Transverse colon (tissue), 4 donors: ENCODE results near the gene SP110. TPM values are rescaled to one million over a fixed set of nuclear protein-coding genes. Genes with fewer than 3 reads are reported as not detected.

ENCODE experiments used
- DNase-seq: peaks from one replicate; pipeline ENCODE4 v3.0.0-alpha.2; 2019
- H3K27ac ChIP-seq, 4 donors: fragments of 200-600 bp; sonication (generic); 2 replicates each; pipeline ENCODE4 v1.5.1; 2016 to 2018; ENCODE audit warnings: inconsistent platforms in 4 of 4
- H3K27me3 ChIP-seq: fragments of 200-600 bp; sonication (generic); 2 replicates; pipeline ENCODE4 v1.5.1; 2017; ENCODE audit warnings: inconsistent platforms
- H3K36me3 ChIP-seq, 4 donors: fragments of 200-600 bp; sonication (generic); 2 replicates each; pipeline ENCODE4 v1.5.1; 2017 to 2019; ENCODE audit warnings: inconsistent platforms in 4 of 4
- H3K4me1 ChIP-seq, 4 donors: fragments of 200-600 bp; sonication (generic); 2 replicates each; pipeline ENCODE4 v1.5.1; 2017 to 2020; ENCODE audit warnings: inconsistent platforms in 4 of 4
- H3K4me3 ChIP-seq, 4 donors: fragments of 200-600 bp; sonication (generic); 1 replicate in 1 of 4; 2 replicates in 3 of 4; pipeline versions ENCODE4 v1.5.1 to v1.6.1; 2017 to 2019; ENCODE audit warnings: inconsistent platforms in 4 of 4
- H3K9me3 ChIP-seq, 2 donors: fragments of 200-600 bp; sonication (generic); 2 replicates each; pipeline ENCODE4 v1.5.1; 2017 to 2019; ENCODE audit warnings: inconsistent platforms in 2 of 2
- CTCF ChIP-seq, 5 experiments: fragments of 200-600 bp in 3 of 5; fragments of 450-650 bp in 2 of 5; sonication (generic) in 3 of 5; IDR thresholded peaks; 1 replicate in 2 of 5; 2 replicates in 3 of 5; pipeline ENCODE4 v1.5.1; 2016 to 2017; ENCODE audit warnings: antibody characterized with exemption in 5 of 5, inconsistent platforms in 3 of 5, mild to moderate bottlenecking in 2 of 5, moderate library complexity in 1 of 5
- EP300 ChIP-seq: sonication (generic); formaldehyde crosslinking; IDR thresholded peaks from one replicate; pipeline ENCODE4 v1.6.1; 2017; ENCODE audit warnings: antibody characterized with exemption, low read depth
- POLR2A ChIP-seq: fragments of 450-650 bp; IDR thresholded peaks from one replicate; pipeline ENCODE4 v1.6.1; 2016; ENCODE audit warnings: antibody characterized with exemption, mild to moderate bottlenecking, moderate library complexity
- POLR2AphosphoS5 ChIP-seq, 3 donors: sonication (generic); formaldehyde crosslinking; IDR thresholded peaks; one replicate each; pipeline ENCODE4 v1.6.1; 2016; ENCODE audit warnings: antibody characterized with exemption in 3 of 3
- WGBS, 2 donors: methylation state at CpG; one replicate each; pipeline ENCODE4 v1.1.5; 2018; ENCODE audit warnings: low coverage in 1 of 2; 5-methylcytosine and 5-hydroxymethylcytosine counted together
- in situ Hi-C, 4 donors: fragments of 200-750 bp; cut with MboI; loops; one replicate each; pipeline versions ENCODE4 v1.15.0 to v1.15.1; 2017; ENCODE audit warnings: low sequenced_read_pairs in 3 of 4, low pct_ligation_motif_present in 1 of 4, low pct_unique_long_range_greater_than_20kb in 1 of 4
- intact Hi-C: fragments of 100-400 bp; cut with DNase I; formaldehyde crosslinking; loops from one replicate; pipeline ENCODE4 v1.15.1; 2023; ENCODE audit warnings: low total_unique reads
- total RNA-seq, 4 donors: library from RNA; depleted of rRNA; stranded (reverse); fragments of >200 nt; gene quantifications; one replicate each; pipeline ENCODE4 v1.1.0, GENCODE V29; 2016

Gene SP110
- total RNA-seq, 4 donors from 2014 or later: 15.0 to 38.4 (median 29.5) TPM

GRCh38 chr2:230160112-230160660 lies 59.6 kb downstream of the SP110 start:
- in situ Hi-C loops (no loop called here), intact Hi-C loops (loop anchor here (5.0 kb wide), 1 partner anchor 153 kb away; no protein-coding TSS in a partner anchor)
- Histone ChIP-seq H3K4me1 (peaks cover 0 to 3% (median 1%) of the 10 kb centered on the region in 4 donors), H3K9me3 (no peaks in the 10 kb centered on the region), H3K27me3 (no peaks in the 10 kb centered on the region), H3K4me3 (no peak overlapping the region), H3K27ac (no peak overlapping the region), H3K36me3 (no peaks in the 10 kb centered on the region)
- 51 to 56% methylated on average over 6 to 11 of the region's 11 CpGs for WGBS, 2 donors
- peak; percentile 55 for DNase-seq
- TF ChIP-seq CTCF (IDR thresholded peaks at IDR 0.05): peak; percentile 77 to 83 (median 80)
- TF ChIP-seq EP300: no peak
- TF ChIP-seq POLR2A: no peak

GRCh38 chr2:230158468-230158867 lies 61.3 kb downstream of the SP110 start:
- no peaks in the 10 kb centered on the region for H3K9me3 ChIP-seq
- WGBS, 2 donors: 73% methylated on average over 4 to 5 of the region's 5 CpGs
- no peak overlapping the region for H3K4me3 ChIP-seq
- DNase-seq: no peak
- H3K27me3 ChIP-seq: no peaks in the 10 kb centered on the region
- TF ChIP-seq EP300 (no peak), CTCF (IDR thresholded peaks at IDR 0.05) (no peak), POLR2A (no peak), POLR2AphosphoS5 (IDR thresholded peaks at IDR 0.05) (no peak)
- H3K4me1 ChIP-seq: peaks cover 0 to 3% (median 0%) of the 10 kb centered on the region in 4 donors
- intact Hi-C loops (no loop called here), in situ Hi-C loops (loop anchor here in 3 of 4 donors (10.0 kb wide), 1 partner anchor 154 kb away; no protein-coding TSS in a partner anchor)
- no peaks in the 10 kb centered on the region for H3K36me3 ChIP-seq
- no peak overlapping the region for H3K27ac ChIP-seq

- TF ChIP-seq CTCF (IDR thresholded peaks at IDR 0.05): no peak
- TF ChIP-seq POLR2A: no peak
- TF ChIP-seq EP300: no peak
- TF ChIP-seq POLR2AphosphoS5 (IDR thresholded peaks at IDR 0.05): no peak
- no peaks in the 10 kb centered on the region for H3K9me3 ChIP-seq
- no peak overlapping the region for H3K4me3 ChIP-seq
- H3K4me1 ChIP-seq: peaks cover 0 to 3% (median 0%) of the 10 kb centered on the region in 4 donors
- no peak for DNase-seq
- H3K27me3 ChIP-seq: no peaks in the 10 kb centered on the region
- in situ Hi-C loops (loop anchor here in 3 of 4 donors (10.0 kb wide), 1 partner anchor 152 kb away; no protein-coding TSS in a partner anchor), intact Hi-C loops (no loop called here)
- 60 to 89% methylated on average over 2 to 25 of the region's 25 CpGs for WGBS, 2 donors
- no peak overlapping the region for H3K27ac ChIP-seq
- H3K36me3 ChIP-seq: no peaks in the 10 kb centered on the region
Measured at GRCh38 chr2:230156782-230157699, 62.7 kb downstream of the SP110 start.

- H3K27me3 ChIP-seq: no peaks in the 10 kb centered on the region
- peaks cover 0 to 3% (median 0%) of the 10 kb centered on the region in 4 donors for H3K4me1 ChIP-seq
- no peaks in the 10 kb centered on the region for H3K36me3 ChIP-seq
- 73 to 100% methylated on average over 1 to 7 of the region's 7 CpGs for WGBS, 2 donors
- no peak overlapping the region for H3K27ac ChIP-seq
- DNase-seq: no peak
- no peaks in the 10 kb centered on the region for H3K9me3 ChIP-seq
- intact Hi-C loops (no loop called here), in situ Hi-C loops (loop anchor here in 3 of 4 donors (10.0 kb wide), 1 partner anchor 151 kb away; no protein-coding TSS in a partner anchor)
- no peak overlapping the region for H3K4me3 ChIP-seq
- TF ChIP-seq EP300 (no peak), POLR2A (no peak)
Measured at GRCh38 chr2:230155359-230155758, 64.4 kb downstream of the SP110 start.
